H9 (cell line): Measurements from ENCODE around the gene GUCY1A1. TPM values are rescaled to one million over a fixed set of nuclear protein-coding genes. Genes with fewer than 3 reads are reported as not detected.

Experiments used
- DNase-seq: peaks from one replicate; pipeline ENCODE4 v3.0.0-alpha.2; 2017
- H2AFZ ChIP-seq: one replicate; pipeline ENCODE4 v1.6.1; 2013; ENCODE audit warnings: mild to moderate bottlenecking, low read length, control low read depth, moderate library complexity
- H2AK5ac ChIP-seq: 2 replicates; pipeline ENCODE4 v1.6.1; 2013; ENCODE audit warnings: low read length, control low read depth, mixed read lengths; ENCODE audit not compliant: insufficient read length
- H2BK120ac ChIP-seq: one replicate; pipeline ENCODE4 v1.6.1; 2013; ENCODE audit warnings: low read depth, mild to moderate bottlenecking, low read length, control low read depth, inconsistent platforms; ENCODE audit not compliant: poor library complexity, severe bottlenecking
- H2BK12ac ChIP-seq: 2 replicates; pipeline ENCODE4 v1.6.1; 2013; ENCODE audit warnings: low read length, control low read depth, mixed read lengths, low read depth; ENCODE audit not compliant: insufficient read length
- H2BK15ac ChIP-seq: 2 replicates; pipeline ENCODE4 v1.6.1; 2013; ENCODE audit warnings: low read depth, low read length, control low read depth
- H2BK20ac ChIP-seq: one replicate; pipeline ENCODE4 v1.6.1; 2013; ENCODE audit warnings: low read depth, mild to moderate bottlenecking, low read length, control low read depth, inconsistent platforms; ENCODE audit not compliant: poor library complexity, severe bottlenecking
- H2BK5ac ChIP-seq: 2 replicates; pipeline ENCODE4 v1.6.1; 2013; ENCODE audit warnings: low read length, control low read depth, mixed read lengths; ENCODE audit not compliant: insufficient read length
- H3K14ac ChIP-seq: 2 replicates; pipeline ENCODE4 v1.6.1; 2013; ENCODE audit warnings: low read length, control low read depth; ENCODE audit not compliant: insufficient read depth
- H3K18ac ChIP-seq: 2 replicates; pipeline ENCODE4 v1.6.1; 2013; ENCODE audit warnings: low read depth, mild to moderate bottlenecking, mixed read lengths, low read length, control low read depth; ENCODE audit not compliant: insufficient read length
- H3K23ac ChIP-seq: 2 replicates; pipeline ENCODE4 v1.6.1; 2013; ENCODE audit warnings: low read length, control low read depth, mixed read lengths, low read depth; ENCODE audit not compliant: insufficient read length
- H3K23me2 ChIP-seq: 2 replicates; pipeline ENCODE4 v1.6.1; 2013; ENCODE audit warnings: low read depth, mild to moderate bottlenecking, mixed read lengths, low read length, control low read depth; ENCODE audit not compliant: insufficient read length, poor library complexity, severe bottlenecking
- H3K27ac ChIP-seq: 2 replicates; pipeline ENCODE4 v1.5.1; 2013; ENCODE audit warnings: low read length, control low read depth, mixed read lengths, low read depth; ENCODE audit not compliant: insufficient read length
- H3K27me3 ChIP-seq: 2 replicates; pipeline ENCODE4 v1.6.1; 2013; ENCODE audit warnings: low read length, control low read depth, inconsistent platforms; ENCODE audit not compliant: insufficient read depth
- H3K4ac ChIP-seq: 2 replicates; pipeline ENCODE4 v1.6.1; 2013; ENCODE audit warnings: low read depth, mild to moderate bottlenecking, control low read depth, inconsistent platforms, low read length, moderate library complexity
- H3K4me1 ChIP-seq: 2 replicates; pipeline ENCODE4 v1.6.1; 2013; ENCODE audit warnings: low read length, control low read depth, inconsistent platforms; ENCODE audit not compliant: insufficient read depth
- H3K4me2 ChIP-seq: 2 replicates; pipeline ENCODE4 v1.6.1; 2013; ENCODE audit warnings: low read length, control low read depth, mixed read lengths; ENCODE audit not compliant: insufficient read length, insufficient read depth
- H3K56ac ChIP-seq: 2 replicates; pipeline ENCODE4 v1.6.1; 2013; ENCODE audit warnings: low read depth, mild to moderate bottlenecking, mixed read lengths, low read length, control low read depth; ENCODE audit not compliant: insufficient read length
- H3K79me1 ChIP-seq: 2 replicates; pipeline ENCODE4 v1.6.1; 2013; ENCODE audit warnings: low read depth, mild to moderate bottlenecking, moderate library complexity, low read length, control low read depth, inconsistent platforms; ENCODE audit not compliant: insufficient read depth, poor library complexity, severe bottlenecking
- H3K79me2 ChIP-seq: 2 replicates; pipeline ENCODE4 v1.6.1; 2013; ENCODE audit warnings: low read length, control low read depth, inconsistent platforms; ENCODE audit not compliant: insufficient read depth
- H3K9ac ChIP-seq: 2 replicates; pipeline ENCODE4 v1.6.1; 2013; ENCODE audit warnings: low read length, control low read depth, mixed read lengths; ENCODE audit not compliant: insufficient read length; ENCODE audit errors: extremely low read depth
- H3K9me3 ChIP-seq: one replicate; pipeline ENCODE4 v1.6.1; 2013; ENCODE audit warnings: low read depth, low read length, inconsistent platforms; ENCODE audit not compliant: control insufficient read depth
- H3T11ph ChIP-seq: one replicate; pipeline ENCODE4 v1.6.1; 2013; ENCODE audit warnings: mild to moderate bottlenecking, low read length, control low read depth, inconsistent platforms
- H4K20me1 ChIP-seq: one replicate; pipeline ENCODE4 v1.6.1; 2013; ENCODE audit not compliant: control insufficient read depth, insufficient read length, insufficient read depth
- H4K5ac ChIP-seq: 2 replicates; pipeline ENCODE4 v1.6.1; 2013; ENCODE audit warnings: low read depth, mild to moderate bottlenecking, mixed read lengths, low read length, control low read depth; ENCODE audit not compliant: insufficient read length
- H4K8ac ChIP-seq: replicated peaks from 2 replicates; pipeline ENCODE4 v1.6.1; 2013; ENCODE audit warnings: low read length, control low read depth, mixed read lengths, low read depth; ENCODE audit not compliant: insufficient read length
- H4K91ac ChIP-seq: 2 replicates; pipeline ENCODE4 v1.6.1; 2013; ENCODE audit warnings: low read depth, mild to moderate bottlenecking, moderate library complexity, mixed read lengths, low read length, control low read depth; ENCODE audit not compliant: insufficient read length
- H3K27ac Mint-ChIP-seq, 3 experiments: 2 replicates in 2 of 3; 3 replicates in 1 of 3; pipeline ENCODE4 v1.8.0; 2020 to 2021; ENCODE audit warnings: mixed read lengths in 3 of 3, mild to moderate bottlenecking in 1 of 3, moderate library complexity in 1 of 3
- H3K27me3 Mint-ChIP-seq: 2 replicates; pipeline ENCODE4 v1.8.0; 2021; ENCODE audit warnings: low read depth, mild to moderate bottlenecking, moderate library complexity, mixed read lengths
- H3K36me3 Mint-ChIP-seq, 3 experiments: 2 replicates in 2 of 3; 3 replicates in 1 of 3; pipeline ENCODE4 v1.8.0; 2020 to 2021; ENCODE audit warnings: low read depth in 3 of 3, mixed read lengths in 3 of 3; ENCODE audit not compliant: insufficient read depth in 1 of 3
- H3K4me1 Mint-ChIP-seq, 2 experiments: 2 replicates each; pipeline ENCODE4 v1.8.0; 2020; ENCODE audit warnings: mixed read lengths in 2 of 2
- H3K4me3 Mint-ChIP-seq, 2 experiments: 2 replicates in 1 of 2; 3 replicates in 1 of 2; pipeline ENCODE4 v1.8.0; 2020 to 2021; ENCODE audit warnings: mild to moderate bottlenecking in 2 of 2, mixed read lengths in 2 of 2, moderate library complexity in 1 of 2
- H3K9me3 Mint-ChIP-seq, 2 experiments: 2 replicates in 1 of 2; 3 replicates in 1 of 2; pipeline ENCODE4 v1.8.0; 2020; ENCODE audit warnings: mild to moderate bottlenecking in 2 of 2, mixed read lengths in 2 of 2, moderate library complexity in 1 of 2
- total RNA-seq: library from RNA; stranded (reverse); gene quantifications from 2 replicates; pipeline ENCODE4 v1.2.1, GENCODE V29; 2021
- TF ChIP-seq, protein P1 (sequence below): fragments of 200-600 bp; sonication (generic); conservative IDR thresholded peaks from 3 replicates; pipeline ENCODE4 v1.8.0; 2021; ENCODE audit warnings: antibody characterized with exemption, mild to moderate bottlenecking

GUCY1A1 gene
- total RNA-seq, 1 experiment from 2014 or later, result not detected

DNA sequence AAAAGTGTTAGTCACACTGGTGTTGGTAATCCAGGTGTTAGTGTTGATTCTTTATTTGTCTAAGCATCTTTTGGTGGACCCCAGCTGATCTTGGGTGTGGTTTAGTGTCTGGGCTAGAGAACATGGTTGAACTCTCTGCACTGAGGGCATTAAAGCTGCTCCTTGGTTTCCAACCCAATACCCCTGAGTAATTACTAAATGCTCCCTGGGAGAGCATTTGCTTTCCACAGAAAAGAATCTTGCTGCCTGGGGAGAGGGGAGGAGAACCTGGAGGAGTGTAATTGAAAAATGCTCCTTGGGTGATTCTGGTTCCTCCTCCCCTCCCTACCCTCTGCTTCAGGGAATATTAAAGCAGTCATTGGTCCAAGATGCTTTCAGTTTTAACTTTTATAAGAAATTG, 95.3 kb downstream of the GUCY1A1 start:
- DNase-seq, result no peak
- Mint-ChIP-seq H3K4me1 (peaks cover 5 to 8% of the 10 kb centered on the region in 2 experiments; a peak in 2 of 4 replicates), H3K27ac (no peak overlapping the region), H3K27me3 (peaks cover 44% of the 10 kb centered on the region), H3K36me3 (no peaks in the 10 kb centered on the region), H3K4me3 (no peak overlapping the region), H3K9me3 (no peaks in the 10 kb centered on the region)
- Histone ChIP-seq H3K14ac (no peak overlapping the region), H3K4me2 (no peak overlapping the region), H2AFZ (no peak overlapping the region), H3K4me1 (no peaks in the 10 kb centered on the region), H4K8ac (no peak overlapping the region), H2BK120ac (no peak overlapping the region), H3K79me2 (no peaks in the 10 kb centered on the region), H3K56ac (no peak overlapping the region), H3K23me2 (peaks cover 7% of the 10 kb centered on the region), H2BK12ac (no peak overlapping the region), H3K27me3 (no peaks in the 10 kb centered on the region; the same call in 1 of the 2 replicates), H3K18ac (no peak overlapping the region), H4K91ac (no peak overlapping the region), H2AK5ac (no peak overlapping the region), H4K5ac (no peak overlapping the region), H4K20me1 (no peaks in the 10 kb centered on the region), H3K27ac (no peak overlapping the region), H3K9me3 (no peaks in the 10 kb centered on the region), H3K4ac (no peak overlapping the region), H3K23ac (no peak overlapping the region), H2BK5ac (no peak overlapping the region), H2BK20ac (no peak overlapping the region), H3T11ph (no peak overlapping the region), H3K79me1 (no peaks in the 10 kb centered on the region), H3K9ac (no peak overlapping the region), H2BK15ac (no peak overlapping the region)
- TF ChIP-seq, protein P1, sequence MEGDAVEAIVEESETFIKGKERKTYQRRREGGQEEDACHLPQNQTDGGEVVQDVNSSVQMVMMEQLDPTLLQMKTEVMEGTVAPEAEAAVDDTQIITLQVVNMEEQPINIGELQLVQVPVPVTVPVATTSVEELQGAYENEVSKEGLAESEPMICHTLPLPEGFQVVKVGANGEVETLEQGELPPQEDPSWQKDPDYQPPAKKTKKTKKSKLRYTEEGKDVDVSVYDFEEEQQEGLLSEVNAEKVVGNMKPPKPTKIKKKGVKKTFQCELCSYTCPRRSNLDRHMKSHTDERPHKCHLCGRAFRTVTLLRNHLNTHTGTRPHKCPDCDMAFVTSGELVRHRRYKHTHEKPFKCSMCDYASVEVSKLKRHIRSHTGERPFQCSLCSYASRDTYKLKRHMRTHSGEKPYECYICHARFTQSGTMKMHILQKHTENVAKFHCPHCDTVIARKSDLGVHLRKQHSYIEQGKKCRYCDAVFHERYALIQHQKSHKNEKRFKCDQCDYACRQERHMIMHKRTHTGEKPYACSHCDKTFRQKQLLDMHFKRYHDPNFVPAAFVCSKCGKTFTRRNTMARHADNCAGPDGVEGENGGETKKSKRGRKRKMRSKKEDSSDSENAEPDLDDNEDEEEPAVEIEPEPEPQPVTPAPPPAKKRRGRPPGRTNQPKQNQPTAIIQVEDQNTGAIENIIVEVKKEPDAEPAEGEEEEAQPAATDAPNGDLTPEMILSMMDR, result no peak
